Measurements from ENCODE around the gene NINJ1.
"Not testable (repeated sequence)": the region's sequence is repeated elsewhere in the genome, so short reads cannot be mapped to it uniquely, and the experiment has no call there.

NINJ1 gene

DNA sequence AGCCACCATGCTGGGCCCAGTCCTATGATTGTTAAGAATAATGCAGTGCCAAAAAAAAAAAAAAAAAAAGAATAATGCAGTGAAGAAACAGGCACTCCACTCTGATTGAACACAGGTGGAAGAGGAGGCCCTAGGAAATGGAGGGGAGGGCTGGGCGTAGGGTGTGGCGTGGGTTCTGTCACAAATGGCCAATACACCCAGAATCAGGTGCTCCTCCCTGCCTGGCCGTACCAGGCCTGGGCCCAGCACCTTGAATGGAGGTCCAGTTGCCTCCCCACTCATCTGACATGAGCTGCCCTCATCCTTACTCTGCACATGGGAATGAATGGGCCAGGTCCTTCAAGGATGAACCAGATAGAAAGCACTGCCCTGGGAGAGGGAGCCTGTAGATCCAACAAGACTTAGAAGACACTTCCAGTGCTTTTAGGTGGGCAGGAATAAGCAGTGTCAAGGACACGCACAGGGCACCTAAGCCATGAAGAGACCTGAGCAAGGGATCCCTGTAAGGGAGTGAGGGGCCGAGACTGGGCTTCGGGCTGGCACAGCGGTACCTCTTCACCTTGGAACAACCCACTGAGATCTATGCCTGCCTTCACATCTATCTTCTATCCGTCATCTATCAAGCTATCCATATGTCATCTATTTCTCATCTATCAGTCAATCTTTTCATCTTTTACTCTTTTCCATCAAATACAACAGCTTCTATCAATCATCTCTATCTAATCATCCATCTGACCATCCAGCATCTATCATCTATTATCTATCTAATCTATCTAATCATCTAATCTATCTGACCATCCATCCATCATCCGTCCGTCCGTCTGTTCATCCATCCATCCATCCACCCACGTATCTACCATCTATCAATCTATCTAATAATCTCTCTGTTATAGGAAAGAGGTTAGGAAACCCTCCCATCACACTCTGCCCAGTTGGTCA lies 15.9 kb downstream of the NINJ1 start:
- DNase-seq (ENCODE audit: low read depth): no peak
- TF ChIP-seq, protein P1, sequence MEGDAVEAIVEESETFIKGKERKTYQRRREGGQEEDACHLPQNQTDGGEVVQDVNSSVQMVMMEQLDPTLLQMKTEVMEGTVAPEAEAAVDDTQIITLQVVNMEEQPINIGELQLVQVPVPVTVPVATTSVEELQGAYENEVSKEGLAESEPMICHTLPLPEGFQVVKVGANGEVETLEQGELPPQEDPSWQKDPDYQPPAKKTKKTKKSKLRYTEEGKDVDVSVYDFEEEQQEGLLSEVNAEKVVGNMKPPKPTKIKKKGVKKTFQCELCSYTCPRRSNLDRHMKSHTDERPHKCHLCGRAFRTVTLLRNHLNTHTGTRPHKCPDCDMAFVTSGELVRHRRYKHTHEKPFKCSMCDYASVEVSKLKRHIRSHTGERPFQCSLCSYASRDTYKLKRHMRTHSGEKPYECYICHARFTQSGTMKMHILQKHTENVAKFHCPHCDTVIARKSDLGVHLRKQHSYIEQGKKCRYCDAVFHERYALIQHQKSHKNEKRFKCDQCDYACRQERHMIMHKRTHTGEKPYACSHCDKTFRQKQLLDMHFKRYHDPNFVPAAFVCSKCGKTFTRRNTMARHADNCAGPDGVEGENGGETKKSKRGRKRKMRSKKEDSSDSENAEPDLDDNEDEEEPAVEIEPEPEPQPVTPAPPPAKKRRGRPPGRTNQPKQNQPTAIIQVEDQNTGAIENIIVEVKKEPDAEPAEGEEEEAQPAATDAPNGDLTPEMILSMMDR (conservative IDR thresholded peaks at IDR 0.05; ENCODE audit: low read depth, low read length): no peak
- no peak overlapping the region for H3K4me3 ChIP-seq (ENCODE audit: low read length)

DNA sequence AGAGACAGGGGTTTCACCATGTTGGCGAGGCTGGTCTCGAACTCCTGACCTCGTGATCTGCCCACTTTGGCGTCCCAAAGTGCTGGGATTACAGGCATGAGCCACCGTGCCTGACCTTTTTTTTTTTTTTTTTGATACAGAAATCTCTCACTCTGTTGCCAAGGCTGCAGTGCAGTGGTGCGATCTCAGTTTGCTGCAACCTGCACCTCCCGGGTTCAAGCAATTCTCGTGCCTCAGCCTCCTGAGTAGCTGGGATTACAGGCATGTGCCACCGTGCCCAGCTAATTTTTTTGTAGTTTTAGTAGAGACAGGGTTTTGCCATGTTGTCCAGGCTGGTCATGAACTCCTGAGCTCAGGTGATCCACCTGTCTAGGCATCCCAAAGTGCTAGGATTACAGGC lies 16.5 kb downstream of the NINJ1 start:
- not testable (repeated sequence) for DNase-seq (ENCODE audit: low read depth); H3K4me3 ChIP-seq (ENCODE audit: low read length)

DNA sequence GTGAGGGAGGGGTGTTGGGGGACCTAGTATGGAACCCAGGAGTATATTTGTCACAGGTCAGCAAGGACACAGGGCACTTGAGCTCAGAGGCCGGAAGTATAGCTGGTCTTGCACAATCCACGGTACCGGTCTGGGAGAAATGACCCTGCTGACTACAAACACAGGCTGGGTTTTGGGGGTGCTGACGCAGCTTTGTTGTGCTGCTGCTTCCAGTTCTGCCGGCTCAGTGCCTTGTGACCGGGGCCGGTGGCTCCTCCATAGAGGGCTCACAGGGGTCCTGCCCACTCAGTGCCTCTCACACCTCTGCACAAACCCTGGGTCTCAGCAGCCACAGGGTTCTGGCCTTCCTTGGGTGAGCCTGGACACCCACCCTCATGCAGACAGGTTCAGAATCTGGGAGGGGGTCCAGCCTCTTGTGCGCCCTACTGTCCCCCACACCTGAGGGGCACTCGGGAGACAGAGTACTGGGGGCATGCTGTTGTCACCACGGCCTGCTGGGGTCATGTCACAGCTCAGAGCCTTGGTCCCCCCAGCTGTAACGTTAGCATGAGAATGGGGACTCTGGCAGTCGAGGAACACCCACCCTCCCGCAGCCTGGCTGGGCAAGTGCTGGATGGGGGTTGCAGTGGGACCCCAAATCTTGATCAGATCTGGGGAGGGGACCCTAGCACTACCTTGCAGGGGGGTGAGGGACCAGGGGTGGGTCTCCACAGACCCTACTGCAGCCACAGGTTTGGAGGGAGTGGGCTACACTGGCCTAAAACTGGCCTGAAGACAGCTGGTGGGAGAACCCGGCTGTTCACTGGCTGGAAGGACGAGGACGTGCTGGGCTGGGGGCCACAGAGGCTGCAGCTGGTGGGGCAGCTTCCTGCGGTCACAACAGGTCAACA lies 17.7 kb downstream of the NINJ1 start:
- DNase-seq (ENCODE audit: low read depth): no peak
- TF ChIP-seq, protein P1 (conservative IDR thresholded peaks at IDR 0.05; ENCODE audit: low read depth, low read length): no peak
- H3K4me3 ChIP-seq (ENCODE audit: low read length): no peak overlapping the region

DNA sequence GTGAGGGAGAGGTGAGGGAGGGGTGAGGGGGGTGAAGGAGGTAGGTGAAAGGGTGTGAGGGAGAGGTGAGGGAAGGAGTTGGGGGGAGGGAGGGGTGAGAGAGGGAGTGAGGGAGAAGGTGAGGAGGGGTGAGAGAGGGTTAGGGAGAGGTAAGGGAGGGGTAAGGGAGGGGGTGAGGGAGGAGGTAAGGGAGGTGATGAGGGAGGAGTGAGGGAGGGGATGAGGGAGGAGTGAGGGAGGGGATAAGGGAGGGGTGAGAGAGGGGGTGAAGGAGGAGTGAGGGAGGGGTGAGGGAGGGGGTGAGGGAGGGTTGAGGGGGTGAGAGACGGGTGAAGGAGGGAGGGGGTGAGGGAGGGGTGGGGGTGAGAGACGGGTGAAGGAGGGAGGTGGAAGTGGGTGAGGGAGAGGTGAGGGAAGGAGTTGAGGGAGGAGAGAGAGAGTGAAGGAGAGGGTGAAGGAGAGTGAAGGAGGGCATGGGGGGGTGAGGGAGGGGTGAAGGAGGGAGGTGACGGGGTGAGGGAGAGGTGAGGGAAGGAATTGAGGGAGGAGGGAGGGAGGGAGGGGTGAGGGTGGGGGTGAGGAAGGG lies 18.5 kb downstream of the NINJ1 start:
- DNase-seq (ENCODE audit: low read depth): no peak
- H3K4me3 ChIP-seq (ENCODE audit: low read length): no peak overlapping the region
- TF ChIP-seq, protein P1 (conservative IDR thresholded peaks at IDR 0.05; ENCODE audit: low read depth, low read length): no peak

DNA sequence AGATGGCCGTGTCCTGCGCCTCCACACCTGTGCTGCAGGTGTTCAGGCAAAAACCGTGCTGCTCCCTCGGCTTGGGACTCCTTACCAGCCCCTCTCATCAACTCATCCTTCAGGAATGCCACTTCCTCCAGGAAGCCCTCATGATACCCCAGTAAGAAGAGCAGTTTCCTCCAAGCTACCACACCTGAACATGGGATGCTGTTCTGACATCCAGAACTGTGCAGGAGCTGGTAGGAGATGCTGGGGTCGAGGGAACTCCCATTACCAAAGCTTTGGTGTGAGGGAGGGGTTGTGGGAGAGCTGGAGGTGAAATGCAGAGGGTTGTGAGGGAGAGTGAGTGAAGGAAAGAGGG lies 19.1 kb downstream of the NINJ1 start:
- no peak overlapping the region for H3K4me3 ChIP-seq (ENCODE audit: low read length)
- DNase-seq (ENCODE audit: low read depth): no peak
- TF ChIP-seq, protein P1 (conservative IDR thresholded peaks at IDR 0.05; ENCODE audit: low read depth, low read length): no peak

DNA sequence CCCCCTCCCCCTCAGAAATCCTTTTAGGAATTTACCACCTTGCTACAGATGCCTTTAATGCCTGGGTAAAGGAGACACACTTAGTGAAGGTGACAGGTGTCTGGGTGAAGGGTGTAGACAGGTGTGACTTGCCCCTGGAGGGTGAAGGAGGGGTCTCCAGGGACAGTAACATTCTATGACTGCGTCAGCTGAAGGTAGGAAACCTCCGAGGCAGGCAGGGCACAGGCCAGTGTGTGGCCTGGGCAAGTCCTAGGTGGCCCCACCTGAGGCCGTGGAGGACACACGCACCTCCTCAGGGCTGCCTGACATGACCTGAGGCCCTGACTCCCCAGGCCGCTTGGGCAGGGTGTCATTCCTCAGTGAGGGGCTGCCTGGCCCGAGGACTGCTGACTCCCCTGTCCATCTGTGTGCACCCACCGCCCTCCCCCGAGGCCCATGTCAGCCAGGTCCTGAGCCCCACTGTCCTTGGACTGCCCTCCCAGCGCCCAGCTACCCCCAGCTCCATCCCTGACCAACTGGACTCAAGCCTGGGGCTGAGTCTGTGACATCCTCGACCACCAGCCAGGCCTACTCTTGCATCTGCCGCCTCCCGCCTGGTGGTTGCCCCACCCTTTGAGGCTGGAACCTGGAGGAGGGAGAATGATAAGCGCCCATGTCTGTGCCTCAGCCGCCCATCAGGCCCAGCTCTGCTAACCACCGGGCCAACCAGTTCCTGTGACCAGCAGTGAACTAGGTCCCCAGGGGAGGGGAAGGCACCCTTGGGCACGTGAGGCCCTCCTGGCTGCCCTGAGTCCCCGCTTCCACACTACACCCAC lies 19.7 kb downstream of the NINJ1 start:
- no peak for DNase-seq (ENCODE audit: low read depth)
- TF ChIP-seq, protein P1 (conservative IDR thresholded peaks at IDR 0.05; ENCODE audit: low read depth, low read length): no peak
- no peak overlapping the region for H3K4me3 ChIP-seq (ENCODE audit: low read length)

Data from retinal pigment epithelial cell (primary cell).